C4-2B (cell line): ENCODE data around the gene USP11.

Experiments
- ZFX ChIP-seq: fragments of 450-650 bp; IDR thresholded peaks from 2 replicates; pipeline ENCODE4 v1.6.1; 2017
- TF ChIP-seq, protein P1 (sequence below): fragments of 450-650 bp; conservative IDR thresholded peaks from 2 replicates; pipeline ENCODE4 v1.5.1; 2017; ENCODE audit warnings: mild to moderate bottlenecking

DNA sequence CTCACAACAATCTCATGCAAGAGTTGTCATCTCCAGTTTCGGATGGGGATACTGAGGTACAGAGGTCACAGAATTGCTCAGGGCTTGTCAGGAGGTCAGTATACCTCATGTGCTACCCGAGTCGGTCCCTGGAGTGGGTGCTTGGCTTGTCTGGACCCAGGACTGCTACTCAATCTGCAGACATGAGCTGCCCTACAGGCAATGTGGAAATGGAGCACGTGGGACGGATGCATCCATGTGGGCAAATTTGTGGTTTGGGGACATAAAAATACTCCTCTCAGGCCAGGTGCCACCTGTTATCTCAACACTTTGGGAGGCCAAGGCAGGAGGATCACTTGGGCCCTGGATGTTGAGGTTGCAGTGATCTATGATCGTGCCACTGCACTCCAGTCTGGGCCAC is 15.8 kb downstream of the USP11 start:
- TF ChIP-seq, protein P1, sequence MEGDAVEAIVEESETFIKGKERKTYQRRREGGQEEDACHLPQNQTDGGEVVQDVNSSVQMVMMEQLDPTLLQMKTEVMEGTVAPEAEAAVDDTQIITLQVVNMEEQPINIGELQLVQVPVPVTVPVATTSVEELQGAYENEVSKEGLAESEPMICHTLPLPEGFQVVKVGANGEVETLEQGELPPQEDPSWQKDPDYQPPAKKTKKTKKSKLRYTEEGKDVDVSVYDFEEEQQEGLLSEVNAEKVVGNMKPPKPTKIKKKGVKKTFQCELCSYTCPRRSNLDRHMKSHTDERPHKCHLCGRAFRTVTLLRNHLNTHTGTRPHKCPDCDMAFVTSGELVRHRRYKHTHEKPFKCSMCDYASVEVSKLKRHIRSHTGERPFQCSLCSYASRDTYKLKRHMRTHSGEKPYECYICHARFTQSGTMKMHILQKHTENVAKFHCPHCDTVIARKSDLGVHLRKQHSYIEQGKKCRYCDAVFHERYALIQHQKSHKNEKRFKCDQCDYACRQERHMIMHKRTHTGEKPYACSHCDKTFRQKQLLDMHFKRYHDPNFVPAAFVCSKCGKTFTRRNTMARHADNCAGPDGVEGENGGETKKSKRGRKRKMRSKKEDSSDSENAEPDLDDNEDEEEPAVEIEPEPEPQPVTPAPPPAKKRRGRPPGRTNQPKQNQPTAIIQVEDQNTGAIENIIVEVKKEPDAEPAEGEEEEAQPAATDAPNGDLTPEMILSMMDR = no peak
- TF ChIP-seq ZFX = no peak
